ENCODE measurements around the gene CDH8. TPM values are rescaled to one million over a fixed set of nuclear protein-coding genes. Genes with fewer than 3 reads are reported as not detected.

The CDH8 gene
- total and polyA plus RNA-seq, 4 donors = 0.09 TPM; not detected in 3

DNA sequence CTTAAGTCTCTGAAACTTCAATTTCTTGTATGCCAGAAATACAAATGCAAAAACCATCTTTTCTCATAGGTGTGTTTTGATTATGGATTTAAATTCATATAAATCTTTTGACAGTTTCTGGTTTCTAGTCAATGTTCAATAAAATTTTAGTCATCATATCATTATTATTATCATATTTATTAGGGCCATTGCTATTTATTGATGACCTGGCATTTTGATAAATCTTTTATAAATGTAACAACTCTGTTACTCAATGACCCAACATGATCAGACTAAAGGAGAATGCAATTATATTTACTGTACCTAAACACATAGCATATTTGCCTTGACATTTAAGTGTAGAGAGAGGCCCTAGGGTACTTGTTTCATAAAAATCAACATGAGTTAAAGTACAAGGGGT, 320.8 kb downstream of the CDH8 start:
- DNase-seq (ENCODE audit: low spot score) = no peak
- TF ChIP-seq NR2F2 (IDR thresholded peaks at IDR 0.05) (no peak), RXRA (IDR thresholded peaks at IDR 0.05) (no peak), TAF1 (conservative IDR thresholded peaks at IDR 0.05) (no peak), HNF4G (IDR thresholded peaks at IDR 0.05) (no peak), GABPA (IDR thresholded peaks at IDR 0.05 in 1 of 2, conservative IDR thresholded peaks at IDR 0.05 in 1 of 2) (no peak), JUND (IDR thresholded peaks at IDR 0.05) (no peak), FOXA2 (IDR thresholded peaks at IDR 0.05) (no peak), EGR1 (IDR thresholded peaks at IDR 0.05; ENCODE audit: low read depth in 2 of 2) (no peak)
- TF ChIP-seq, protein P1, sequence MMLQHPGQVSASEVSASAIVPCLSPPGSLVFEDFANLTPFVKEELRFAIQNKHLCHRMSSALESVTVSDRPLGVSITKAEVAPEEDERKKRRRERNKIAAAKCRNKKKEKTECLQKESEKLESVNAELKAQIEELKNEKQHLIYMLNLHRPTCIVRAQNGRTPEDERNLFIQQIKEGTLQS (IDR thresholded peaks at IDR 0.05) = no peak
- TF ChIP-seq, protein P2, sequence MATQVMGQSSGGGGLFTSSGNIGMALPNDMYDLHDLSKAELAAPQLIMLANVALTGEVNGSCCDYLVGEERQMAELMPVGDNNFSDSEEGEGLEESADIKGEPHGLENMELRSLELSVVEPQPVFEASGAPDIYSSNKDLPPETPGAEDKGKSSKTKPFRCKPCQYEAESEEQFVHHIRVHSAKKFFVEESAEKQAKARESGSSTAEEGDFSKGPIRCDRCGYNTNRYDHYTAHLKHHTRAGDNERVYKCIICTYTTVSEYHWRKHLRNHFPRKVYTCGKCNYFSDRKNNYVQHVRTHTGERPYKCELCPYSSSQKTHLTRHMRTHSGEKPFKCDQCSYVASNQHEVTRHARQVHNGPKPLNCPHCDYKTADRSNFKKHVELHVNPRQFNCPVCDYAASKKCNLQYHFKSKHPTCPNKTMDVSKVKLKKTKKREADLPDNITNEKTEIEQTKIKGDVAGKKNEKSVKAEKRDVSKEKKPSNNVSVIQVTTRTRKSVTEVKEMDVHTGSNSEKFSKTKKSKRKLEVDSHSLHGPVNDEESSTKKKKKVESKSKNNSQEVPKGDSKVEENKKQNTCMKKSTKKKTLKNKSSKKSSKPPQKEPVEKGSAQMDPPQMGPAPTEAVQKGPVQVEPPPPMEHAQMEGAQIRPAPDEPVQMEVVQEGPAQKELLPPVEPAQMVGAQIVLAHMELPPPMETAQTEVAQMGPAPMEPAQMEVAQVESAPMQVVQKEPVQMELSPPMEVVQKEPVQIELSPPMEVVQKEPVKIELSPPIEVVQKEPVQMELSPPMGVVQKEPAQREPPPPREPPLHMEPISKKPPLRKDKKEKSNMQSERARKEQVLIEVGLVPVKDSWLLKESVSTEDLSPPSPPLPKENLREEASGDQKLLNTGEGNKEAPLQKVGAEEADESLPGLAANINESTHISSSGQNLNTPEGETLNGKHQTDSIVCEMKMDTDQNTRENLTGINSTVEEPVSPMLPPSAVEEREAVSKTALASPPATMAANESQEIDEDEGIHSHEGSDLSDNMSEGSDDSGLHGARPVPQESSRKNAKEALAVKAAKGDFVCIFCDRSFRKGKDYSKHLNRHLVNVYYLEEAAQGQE (IDR thresholded peaks at IDR 0.05) = no peak
- TF ChIP-seq, protein P3, sequence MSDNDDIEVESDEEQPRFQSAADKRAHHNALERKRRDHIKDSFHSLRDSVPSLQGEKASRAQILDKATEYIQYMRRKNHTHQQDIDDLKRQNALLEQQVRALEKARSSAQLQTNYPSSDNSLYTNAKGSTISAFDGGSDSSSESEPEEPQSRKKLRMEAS (IDR thresholded peaks at IDR 0.05) = no peak
- TF ChIP-seq, protein P4, sequence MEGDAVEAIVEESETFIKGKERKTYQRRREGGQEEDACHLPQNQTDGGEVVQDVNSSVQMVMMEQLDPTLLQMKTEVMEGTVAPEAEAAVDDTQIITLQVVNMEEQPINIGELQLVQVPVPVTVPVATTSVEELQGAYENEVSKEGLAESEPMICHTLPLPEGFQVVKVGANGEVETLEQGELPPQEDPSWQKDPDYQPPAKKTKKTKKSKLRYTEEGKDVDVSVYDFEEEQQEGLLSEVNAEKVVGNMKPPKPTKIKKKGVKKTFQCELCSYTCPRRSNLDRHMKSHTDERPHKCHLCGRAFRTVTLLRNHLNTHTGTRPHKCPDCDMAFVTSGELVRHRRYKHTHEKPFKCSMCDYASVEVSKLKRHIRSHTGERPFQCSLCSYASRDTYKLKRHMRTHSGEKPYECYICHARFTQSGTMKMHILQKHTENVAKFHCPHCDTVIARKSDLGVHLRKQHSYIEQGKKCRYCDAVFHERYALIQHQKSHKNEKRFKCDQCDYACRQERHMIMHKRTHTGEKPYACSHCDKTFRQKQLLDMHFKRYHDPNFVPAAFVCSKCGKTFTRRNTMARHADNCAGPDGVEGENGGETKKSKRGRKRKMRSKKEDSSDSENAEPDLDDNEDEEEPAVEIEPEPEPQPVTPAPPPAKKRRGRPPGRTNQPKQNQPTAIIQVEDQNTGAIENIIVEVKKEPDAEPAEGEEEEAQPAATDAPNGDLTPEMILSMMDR (IDR thresholded peaks at IDR 0.05; ENCODE audit: low read depth, low read length, missing input control) = no peak
- H3K4me1 ChIP-seq (ENCODE audit: control insufficient read depth in 4 of 4, insufficient read depth in 4 of 4, low read length in 3 of 4) = no peaks in the 10 kb centered on the region

DNA sequence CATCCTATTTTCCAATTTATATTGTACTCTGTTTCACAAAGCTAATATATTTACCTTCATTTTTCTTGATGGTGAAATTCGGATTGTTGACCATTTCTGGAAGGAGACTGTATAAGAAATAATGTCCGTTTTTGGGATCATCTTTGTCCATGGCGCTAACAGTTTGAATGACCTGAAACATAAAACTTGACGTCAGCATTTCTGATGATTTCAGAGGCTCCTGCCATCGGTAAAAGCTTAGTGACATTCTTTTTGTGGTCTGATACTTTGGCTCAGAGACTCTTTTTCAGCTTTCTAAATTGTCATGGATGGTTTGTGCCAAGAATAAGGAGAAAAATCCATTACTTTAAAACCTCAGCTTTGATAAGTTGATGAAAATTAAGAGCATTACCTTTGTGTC, 322.5 kb downstream of the CDH8 start:
- no peaks in the 10 kb centered on the region for H3K27me3 ChIP-seq (ENCODE audit: control insufficient read depth in 4 of 4, insufficient read depth in 4 of 4, low read length in 3 of 4)
- no peaks in the 10 kb centered on the region for H3K4me1 ChIP-seq (ENCODE audit: control insufficient read depth in 4 of 4, insufficient read depth in 4 of 4, low read length in 3 of 4)
- no peak overlapping the region for H3K27ac ChIP-seq (ENCODE audit: low read depth in 1 of 2, low read length in 2 of 2)
- 62% methylated on average over 5 of the region's 5 CpGs for WGBS
- no peak overlapping the region for H3K9ac ChIP-seq (ENCODE audit: low read depth in 1 of 2, low read length in 2 of 2)
- TF ChIP-seq, protein P4 (IDR thresholded peaks at IDR 0.05; ENCODE audit: low read depth, low read length, missing input control) = no peak
- TF ChIP-seq, protein P3 (IDR thresholded peaks at IDR 0.05) = no peak
- TF ChIP-seq EGR1 (IDR thresholded peaks at IDR 0.05; ENCODE audit: low read depth in 2 of 2) = no peak
- TF ChIP-seq HNF4A (conservative IDR thresholded peaks at IDR 0.05) = no peak
- no peak for TF ChIP-seq JUND (IDR thresholded peaks at IDR 0.05)
- no peak for TF ChIP-seq FOXA2 (IDR thresholded peaks at IDR 0.05)
- TF ChIP-seq, protein P1 (IDR thresholded peaks at IDR 0.05) = no peak
- TF ChIP-seq, protein P2 (IDR thresholded peaks at IDR 0.05) = no peak
- TF ChIP-seq NR2F2 (IDR thresholded peaks at IDR 0.05) = no peak
- TF ChIP-seq RXRA (IDR thresholded peaks at IDR 0.05) = no peak
- no peak for TF ChIP-seq TAF1 (conservative IDR thresholded peaks at IDR 0.05)
- no peak for TF ChIP-seq YY1 (IDR thresholded peaks at IDR 0.05)
- no peak for TF ChIP-seq RAD21 (IDR thresholded peaks at IDR 0.05)
- DNase-seq (ENCODE audit: low spot score) = no peak
- H3K36me3 ChIP-seq (ENCODE audit: control insufficient read depth in 4 of 4, insufficient read depth in 3 of 4, low read depth in 1 of 4, low read length in 3 of 4) = no peaks in the 10 kb centered on the region
- H3K9me3 ChIP-seq (ENCODE audit: control insufficient read depth in 4 of 4, low read length in 3 of 4) = no peaks in the 10 kb centered on the region
- no peak overlapping the region for H3K4me3 ChIP-seq (ENCODE audit: low read depth in 1 of 3, low read length in 3 of 3)

More for the DNA sequence above, 320.8 kb downstream of the CDH8 start:
- Histone ChIP-seq H3K36me3 (ENCODE audit: control insufficient read depth in 4 of 4, insufficient read depth in 3 of 4, low read depth in 1 of 4, low read length in 3 of 4) (no peaks in the 10 kb centered on the region), H3K9ac (ENCODE audit: low read depth in 1 of 2, low read length in 2 of 2) (no peak overlapping the region), H3K27ac (ENCODE audit: low read depth in 1 of 2, low read length in 2 of 2) (no peak overlapping the region), H3K27me3 (ENCODE audit: control insufficient read depth in 4 of 4, insufficient read depth in 4 of 4, low read length in 3 of 4) (no peaks in the 10 kb centered on the region), H3K4me3 (ENCODE audit: low read depth in 1 of 3, low read length in 3 of 3) (no peak overlapping the region), H3K9me3 (ENCODE audit: control insufficient read depth in 4 of 4, low read length in 3 of 4) (no peaks in the 10 kb centered on the region)
